Stimulated activated memory B cell treated with anti-CD40 and anti-IgM and Interleukin-4, amounts not matched to agents 10 μg/mL and 1 μg/mL and 100 μg/mL, for 72 hours (primary cell): ENCODE results near the gene LRRC7.

Experiments
- ATAC-seq: fragments of 150-1000 bp; cut with Tn5 transposase; 2 replicates; pipeline ENCODE4 v1.10.0; 2021
- H3K27ac Mint-ChIP-seq: one replicate; pipeline ENCODE4 v1.8.0; 2022; ENCODE audit warnings: mild to moderate bottlenecking, mixed read lengths
- H3K27me3 Mint-ChIP-seq: one replicate; pipeline ENCODE4 v1.8.0; 2022; ENCODE audit warnings: mixed read lengths
- H3K36me3 Mint-ChIP-seq: one replicate; pipeline ENCODE4 v1.8.0; 2022; ENCODE audit warnings: mixed read lengths
- H3K4me1 Mint-ChIP-seq: one replicate; pipeline ENCODE4 v1.8.0; 2022; ENCODE audit warnings: mixed read lengths
- H3K4me3 Mint-ChIP-seq: one replicate; pipeline ENCODE4 v1.8.0; 2022; ENCODE audit warnings: mild to moderate bottlenecking, moderate library complexity, mixed read lengths
- H3K9me3 Mint-ChIP-seq: one replicate; pipeline ENCODE4 v1.8.0; 2022; ENCODE audit warnings: mixed read lengths

Gene LRRC7

DNA sequence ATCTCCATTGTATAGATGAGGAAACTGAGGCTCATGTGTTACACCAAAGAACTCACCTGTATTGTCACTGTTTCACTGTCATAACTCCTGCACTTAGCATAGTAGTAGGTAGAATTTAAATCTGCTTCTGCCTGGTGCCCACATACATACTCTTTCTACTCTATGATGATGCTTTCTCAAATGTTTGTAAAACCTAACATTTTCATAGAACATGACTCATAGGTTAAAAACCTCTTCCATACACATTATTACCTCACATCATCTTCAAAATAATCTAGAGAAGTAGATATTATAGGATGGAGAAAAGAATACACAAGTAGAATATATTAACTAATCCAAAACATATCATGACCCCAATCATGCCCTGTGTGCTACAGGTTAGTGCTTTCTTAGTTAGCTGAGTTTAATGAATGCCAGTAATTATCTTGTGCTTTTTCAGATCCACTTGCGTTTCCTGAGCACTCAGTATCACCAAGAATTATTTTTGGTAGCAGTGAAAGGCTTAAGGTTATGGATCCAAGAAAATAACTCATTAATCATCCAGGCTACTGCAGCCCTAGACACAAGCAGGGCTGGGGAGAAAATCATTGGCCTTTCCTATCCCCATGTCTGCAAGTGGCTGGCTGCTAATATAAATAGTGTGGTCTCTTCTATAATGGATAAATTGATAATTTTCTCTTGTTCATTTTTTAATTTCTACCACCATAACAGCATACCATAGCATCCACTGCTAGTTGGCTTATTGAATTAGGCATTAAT is 480.8 kb downstream of the LRRC7 start:
- no peaks in the 10 kb centered on the region for H3K4me1 Mint-ChIP-seq
- no peaks in the 10 kb centered on the region for H3K36me3 Mint-ChIP-seq
- H3K9me3 Mint-ChIP-seq: no peaks in the 10 kb centered on the region
- no peak for ATAC-seq
- H3K4me3 Mint-ChIP-seq: no peak overlapping the region
- no peaks in the 10 kb centered on the region for H3K27me3 Mint-ChIP-seq
- H3K27ac Mint-ChIP-seq: no peak overlapping the region

DNA sequence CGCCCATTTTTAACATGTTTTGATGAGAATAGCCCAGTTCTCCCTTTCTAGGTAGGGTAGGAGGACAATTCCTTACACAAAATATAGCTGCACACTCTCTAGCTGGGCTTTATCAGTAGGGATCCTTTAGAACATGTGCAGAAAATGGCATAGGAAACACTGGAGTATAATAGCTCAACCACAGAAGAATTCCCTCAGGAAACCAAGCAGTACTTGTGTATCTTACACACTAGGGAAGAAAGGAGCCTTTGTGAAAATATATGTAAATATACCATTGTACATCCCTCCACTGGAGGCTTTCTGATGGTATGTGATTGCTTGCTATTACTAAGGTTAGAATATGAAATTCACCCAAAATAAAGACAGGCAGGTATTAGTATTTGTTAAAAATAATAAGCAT is 484.2 kb downstream of the LRRC7 start:
- Mint-ChIP-seq H3K27me3 (no peaks in the 10 kb centered on the region), H3K4me3 (no peak overlapping the region), H3K4me1 (no peaks in the 10 kb centered on the region), H3K36me3 (no peaks in the 10 kb centered on the region), H3K9me3 (peaks cover 3% of the 10 kb centered on the region), H3K27ac (no peak overlapping the region)
- no peak for ATAC-seq

DNA sequence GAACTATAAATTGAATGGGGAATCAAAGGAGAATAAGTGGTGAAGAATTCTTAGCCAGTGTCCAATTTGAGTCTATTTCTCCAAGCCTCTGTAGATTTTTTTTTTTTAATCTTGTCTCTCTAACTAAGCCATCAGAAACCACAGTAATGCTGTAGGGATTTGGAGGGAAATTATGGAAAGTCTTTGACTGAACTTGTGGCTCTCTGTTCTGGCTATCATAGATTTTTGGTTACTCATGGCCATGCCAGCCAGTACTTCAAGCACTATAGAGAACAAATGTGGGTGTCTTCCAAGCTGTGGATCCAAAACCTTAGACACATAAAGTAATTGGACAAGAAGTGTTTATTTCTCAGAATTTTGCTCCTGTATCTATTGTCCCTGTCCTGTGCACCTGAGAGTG is 489.8 kb downstream of the LRRC7 start:
- Mint-ChIP-seq H3K4me3 (no peak overlapping the region), H3K27me3 (no peaks in the 10 kb centered on the region), H3K9me3 (peaks cover 3% of the 10 kb centered on the region), H3K4me1 (no peaks in the 10 kb centered on the region), H3K27ac (no peak overlapping the region), H3K36me3 (no peaks in the 10 kb centered on the region)
- ATAC-seq: no peak

GRCh38 chr1:70061231-70061630 is 493.5 kb downstream of the LRRC7 start:
- Mint-ChIP-seq H3K9me3 (peaks cover 3% of the 10 kb centered on the region), H3K4me3 (no peak overlapping the region), H3K4me1 (no peaks in the 10 kb centered on the region), H3K27me3 (no peaks in the 10 kb centered on the region), H3K27ac (no peak overlapping the region), H3K36me3 (no peaks in the 10 kb centered on the region)
- no peak for ATAC-seq

DNA sequence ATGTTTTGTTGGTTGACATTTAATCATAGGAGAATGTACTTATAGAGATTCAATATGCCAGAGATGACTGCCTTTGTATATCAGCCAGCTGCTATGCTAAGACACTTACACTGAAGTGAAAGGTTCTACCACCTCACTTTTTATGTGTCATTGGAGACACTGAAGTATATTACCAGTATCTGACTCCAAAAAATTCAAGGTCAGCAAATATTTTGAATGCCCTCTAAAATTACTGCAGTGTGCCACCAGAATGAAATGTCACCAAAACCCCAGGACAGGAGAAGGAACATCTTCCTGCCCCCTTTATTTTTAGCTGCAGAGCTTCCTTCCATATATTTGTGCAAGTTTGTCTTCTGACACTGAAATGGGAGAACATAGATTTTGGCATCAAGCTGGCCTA is 496.1 kb downstream of the LRRC7 start:
- Mint-ChIP-seq H3K27me3 (no peaks in the 10 kb centered on the region), H3K9me3 (peaks cover 4% of the 10 kb centered on the region), H3K4me1 (no peaks in the 10 kb centered on the region), H3K36me3 (no peaks in the 10 kb centered on the region), H3K27ac (no peak overlapping the region), H3K4me3 (no peak overlapping the region)
- ATAC-seq: no peak

DNA sequence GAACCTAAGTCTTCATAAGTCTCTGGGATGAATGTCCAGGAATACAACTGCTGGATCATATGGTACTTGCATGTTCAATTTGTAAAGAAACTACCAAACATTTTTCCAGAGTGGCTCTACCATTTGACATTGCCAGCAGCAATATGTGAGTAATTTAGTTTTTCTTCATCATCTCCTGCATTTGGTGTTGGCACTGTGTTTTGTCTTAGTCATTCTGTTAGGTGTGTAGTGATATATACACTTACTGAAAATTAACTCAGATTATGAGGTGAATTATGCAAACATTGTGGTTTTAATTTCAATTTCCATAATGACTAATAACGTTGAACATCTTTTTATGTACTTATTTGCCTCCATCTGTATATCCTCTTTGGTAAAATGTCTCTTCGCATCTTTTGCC is 499.0 kb downstream of the LRRC7 start:
- ATAC-seq: no peak
- Mint-ChIP-seq H3K27ac (no peak overlapping the region), H3K36me3 (no peaks in the 10 kb centered on the region), H3K4me3 (no peak overlapping the region), H3K27me3 (peaks cover 2% of the 10 kb centered on the region), H3K9me3 (peaks cover 4% of the 10 kb centered on the region), H3K4me1 (no peaks in the 10 kb centered on the region)

- H3K27ac Mint-ChIP-seq: no peak overlapping the region
- ATAC-seq: no peak
Observed at GRCh38 chr1:70071601-70072000, 503.9 kb downstream of the LRRC7 start.

DNA sequence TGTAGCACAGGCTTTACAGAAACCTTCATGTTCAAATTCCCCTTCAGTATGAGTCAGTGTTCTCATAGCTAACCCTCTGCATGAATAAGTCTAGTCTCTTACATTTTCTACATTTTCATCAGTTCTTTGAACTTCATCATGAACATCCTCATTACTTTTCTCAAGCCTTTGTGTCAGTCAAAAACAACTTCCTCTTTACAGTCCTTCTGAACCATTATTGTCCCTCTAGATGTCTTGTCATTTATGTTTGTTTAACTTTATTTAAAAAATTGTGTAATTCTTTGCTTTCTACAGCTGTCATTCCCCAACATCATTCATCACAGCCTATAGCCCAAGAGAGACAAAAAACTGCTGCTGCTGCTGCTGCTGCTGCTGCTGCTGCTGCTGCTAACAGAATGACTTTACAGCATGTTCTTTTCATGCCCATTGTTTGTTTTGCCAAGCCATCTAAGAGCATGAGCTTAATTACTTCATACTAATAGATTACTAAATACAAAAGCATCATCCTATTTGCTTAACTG is 504.6 kb downstream of the LRRC7 start:
- H3K27ac Mint-ChIP-seq: no peak overlapping the region
- H3K9me3 Mint-ChIP-seq: no peaks in the 10 kb centered on the region
- peaks cover 9% of the 10 kb centered on the region for H3K27me3 Mint-ChIP-seq
- no peak overlapping the region for H3K4me3 Mint-ChIP-seq
- H3K36me3 Mint-ChIP-seq: no peaks in the 10 kb centered on the region
- ATAC-seq: no peak
- no peaks in the 10 kb centered on the region for H3K4me1 Mint-ChIP-seq

More at GRCh38 chr1:70071601-70072000, 503.9 kb downstream of the LRRC7 start:
- H3K36me3 Mint-ChIP-seq: no peaks in the 10 kb centered on the region
- no peaks in the 10 kb centered on the region for H3K4me1 Mint-ChIP-seq
- peaks cover 4% of the 10 kb centered on the region for H3K9me3 Mint-ChIP-seq
- H3K27me3 Mint-ChIP-seq: peaks cover 9% of the 10 kb centered on the region
- H3K4me3 Mint-ChIP-seq: no peak overlapping the region

DNA sequence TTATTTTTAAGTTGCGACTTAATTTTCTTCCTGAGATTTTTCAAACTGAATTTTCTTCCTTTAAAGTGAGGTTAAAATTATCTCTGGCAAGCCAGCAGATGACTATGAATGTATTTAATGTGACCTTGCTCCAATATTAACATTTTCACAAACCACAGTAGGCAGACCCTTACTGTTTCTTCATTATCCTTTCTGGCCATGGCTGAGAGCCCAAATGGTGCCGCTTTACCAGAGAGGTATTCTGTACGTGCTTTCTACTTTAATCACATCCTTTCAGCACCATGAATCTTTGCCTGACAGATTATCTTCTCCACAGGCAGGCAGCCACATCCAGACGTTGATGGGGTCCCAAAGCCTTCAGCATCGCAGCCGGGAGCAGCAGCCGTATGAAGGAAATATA is 508.0 kb downstream of the LRRC7 start:
- ATAC-seq: no peak
- H3K27ac Mint-ChIP-seq: no peak overlapping the region
- H3K4me1 Mint-ChIP-seq: no peaks in the 10 kb centered on the region
- no peaks in the 10 kb centered on the region for H3K36me3 Mint-ChIP-seq
- H3K9me3 Mint-ChIP-seq: no peaks in the 10 kb centered on the region
- H3K4me3 Mint-ChIP-seq: no peak overlapping the region
- H3K27me3 Mint-ChIP-seq: peaks cover 16% of the 10 kb centered on the region

- Mint-ChIP-seq H3K27ac (no peak overlapping the region), H3K4me3 (no peak overlapping the region), H3K36me3 (no peaks in the 10 kb centered on the region), H3K27me3 (peaks cover 11% of the 10 kb centered on the region), H3K4me1 (no peaks in the 10 kb centered on the region), H3K9me3 (no peaks in the 10 kb centered on the region)
- ATAC-seq: no peak
Observed at GRCh38 chr1:70077066-70077465, 509.3 kb downstream of the LRRC7 start.

GRCh38 chr1:70079546-70079945 is 511.8 kb downstream of the LRRC7 start:
- Mint-ChIP-seq H3K4me1 (peaks cover 8% of the 10 kb centered on the region), H3K4me3 (no peak overlapping the region), H3K27ac (no peak overlapping the region), H3K27me3 (peaks cover 7% of the 10 kb centered on the region), H3K9me3 (peaks cover 9% of the 10 kb centered on the region), H3K36me3 (no peaks in the 10 kb centered on the region)
- no peak for ATAC-seq

- Mint-ChIP-seq H3K36me3 (no peaks in the 10 kb centered on the region), H3K4me1 (peaks cover 8% of the 10 kb centered on the region), H3K4me3 (no peak overlapping the region), H3K27me3 (peaks cover 7% of the 10 kb centered on the region), H3K9me3 (peaks cover 9% of the 10 kb centered on the region), H3K27ac (no peak overlapping the region)
- no peak for ATAC-seq
Observed at GRCh38 chr1:70083519-70083918, 515.8 kb downstream of the LRRC7 start.

- Mint-ChIP-seq H3K9me3 (peaks cover 9% of the 10 kb centered on the region), H3K4me1 (peaks cover 8% of the 10 kb centered on the region), H3K4me3 (no peak overlapping the region), H3K27ac (no peak overlapping the region), H3K36me3 (no peaks in the 10 kb centered on the region), H3K27me3 (no peaks in the 10 kb centered on the region)
- no peak for ATAC-seq
Observed at GRCh38 chr1:70084314-70084915, 516.7 kb downstream of the LRRC7 start.

DNA sequence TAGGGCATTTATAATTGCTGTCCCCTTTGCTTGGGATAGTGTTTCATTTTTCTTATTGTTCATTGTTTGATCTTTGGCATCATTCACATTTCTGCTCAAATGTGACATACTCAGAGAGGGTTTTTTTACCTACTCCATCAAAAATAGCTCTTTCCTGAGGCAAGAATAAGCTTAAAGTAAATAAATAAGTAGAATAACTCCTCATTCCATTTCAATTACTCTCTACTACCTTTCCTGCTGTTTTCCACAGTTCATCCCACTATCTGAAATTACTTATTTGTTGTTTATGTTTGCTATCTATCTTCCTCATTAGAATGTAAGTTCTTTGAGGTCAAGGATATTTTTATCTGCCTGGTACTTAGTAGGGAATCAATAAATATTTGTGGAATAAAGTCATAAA is 517.8 kb downstream of the LRRC7 start:
- H3K36me3 Mint-ChIP-seq: no peaks in the 10 kb centered on the region
- no peak overlapping the region for H3K4me3 Mint-ChIP-seq
- no peaks in the 10 kb centered on the region for H3K27me3 Mint-ChIP-seq
- peaks cover 9% of the 10 kb centered on the region for H3K9me3 Mint-ChIP-seq
- no peak overlapping the region for H3K27ac Mint-ChIP-seq
- H3K4me1 Mint-ChIP-seq: peaks cover 8% of the 10 kb centered on the region
- ATAC-seq: no peak

DNA sequence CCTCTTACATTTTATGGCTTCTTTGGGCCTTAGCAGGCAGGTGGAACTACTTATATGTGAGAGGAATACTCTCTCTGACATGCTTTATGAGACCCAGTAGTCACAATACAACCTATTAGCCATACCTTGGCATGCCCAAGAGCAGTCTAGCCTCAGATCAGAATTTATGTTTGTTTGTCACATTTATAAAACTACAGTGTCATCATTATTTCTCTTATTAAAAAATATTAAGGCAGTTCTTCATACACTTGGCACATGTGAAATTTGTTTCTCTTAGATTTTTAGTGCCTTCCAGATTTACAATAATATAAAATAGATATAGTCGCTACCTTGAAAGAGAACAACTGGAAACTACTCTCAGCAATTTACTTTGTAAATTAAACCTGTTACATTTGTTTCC is 519.2 kb downstream of the LRRC7 start:
- H3K4me3 Mint-ChIP-seq: no peak overlapping the region

DNA sequence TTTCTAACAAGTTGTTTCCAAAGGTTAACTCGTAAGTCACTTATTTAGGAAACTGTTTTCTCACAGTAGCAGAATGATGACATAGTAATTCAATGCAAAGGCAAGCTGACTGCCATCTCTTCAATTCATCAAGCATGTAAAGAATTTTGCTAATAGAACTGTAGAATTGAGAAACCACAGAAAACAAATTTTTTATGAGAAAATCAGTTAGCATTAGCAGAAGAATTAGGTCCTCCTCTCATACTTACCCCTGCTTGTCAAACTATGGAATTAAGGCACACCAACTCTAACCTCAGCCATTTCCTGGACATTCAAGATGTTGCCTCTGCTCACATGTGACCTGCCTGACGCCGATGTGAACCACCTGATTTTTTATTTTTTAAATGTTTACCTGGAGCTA is 522.4 kb downstream of the LRRC7 start:
- Mint-ChIP-seq H3K4me3 (no peak overlapping the region), H3K9me3 (no peaks in the 10 kb centered on the region), H3K27ac (no peak overlapping the region), H3K27me3 (no peaks in the 10 kb centered on the region), H3K36me3 (no peaks in the 10 kb centered on the region), H3K4me1 (no peaks in the 10 kb centered on the region)
- no peak for ATAC-seq

More for the DNA sequence above, 519.2 kb downstream of the LRRC7 start:
- Mint-ChIP-seq H3K27ac (no peak overlapping the region), H3K36me3 (no peaks in the 10 kb centered on the region), H3K9me3 (peaks cover 9% of the 10 kb centered on the region), H3K27me3 (no peaks in the 10 kb centered on the region), H3K4me1 (peaks cover 8% of the 10 kb centered on the region)
- no peak for ATAC-seq
